ENCODE measurements around the gene PKD1.

DNA sequence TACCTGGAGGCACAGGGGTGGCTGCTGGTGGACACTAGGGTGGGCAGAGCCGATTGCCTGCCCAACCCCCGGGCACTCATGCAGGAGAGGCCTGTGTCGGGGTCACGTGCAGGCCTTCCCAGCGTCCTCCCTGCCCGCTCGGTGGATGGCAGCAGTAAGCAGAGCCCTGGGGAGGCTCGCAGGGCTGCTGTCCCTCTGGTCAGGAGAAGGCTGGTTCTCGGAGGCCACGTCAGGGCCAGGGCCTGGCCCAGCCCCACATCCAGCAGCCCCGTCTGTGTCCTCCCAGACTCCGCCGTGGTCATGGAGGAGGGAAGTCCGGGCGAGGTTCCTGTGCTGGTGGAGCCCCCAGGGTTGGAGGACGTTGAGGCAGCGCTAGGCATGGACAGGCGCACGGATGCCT is 52.3 kb downstream of the PKD1 start:
- no peak for TF ChIP-seq FOXK2 (IDR thresholded peaks at IDR 0.05)
- TF ChIP-seq HDGF (IDR thresholded peaks at IDR 0.05; ENCODE audit: borderline replicate concordance) = no peak
- TF ChIP-seq SUZ12 (IDR thresholded peaks at IDR 0.05) = no peak
- no peak for TF ChIP-seq FOXA1 (IDR thresholded peaks at IDR 0.05)
- TF ChIP-seq, protein P1, sequence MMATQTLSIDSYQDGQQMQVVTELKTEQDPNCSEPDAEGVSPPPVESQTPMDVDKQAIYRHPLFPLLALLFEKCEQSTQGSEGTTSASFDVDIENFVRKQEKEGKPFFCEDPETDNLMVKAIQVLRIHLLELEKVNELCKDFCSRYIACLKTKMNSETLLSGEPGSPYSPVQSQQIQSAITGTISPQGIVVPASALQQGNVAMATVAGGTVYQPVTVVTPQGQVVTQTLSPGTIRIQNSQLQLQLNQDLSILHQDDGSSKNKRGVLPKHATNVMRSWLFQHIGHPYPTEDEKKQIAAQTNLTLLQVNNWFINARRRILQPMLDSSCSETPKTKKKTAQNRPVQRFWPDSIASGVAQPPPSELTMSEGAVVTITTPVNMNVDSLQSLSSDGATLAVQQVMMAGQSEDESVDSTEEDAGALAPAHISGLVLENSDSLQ (IDR thresholded peaks at IDR 0.05) = no peak
- TF ChIP-seq FOXM1 (IDR thresholded peaks at IDR 0.05; ENCODE audit: borderline replicate concordance) = no peak
- no peak for TF ChIP-seq CTBP1 (IDR thresholded peaks at IDR 0.05; ENCODE audit: borderline replicate concordance)
- TF ChIP-seq SP1 (IDR thresholded peaks at IDR 0.05) = no peak
- no peak for TF ChIP-seq TARDBP (IDR thresholded peaks at IDR 0.05)
- no peak for TF ChIP-seq ARNT (IDR thresholded peaks at IDR 0.05)
- no peak for TF ChIP-seq ELF4 (IDR thresholded peaks at IDR 0.05)
- no peak for TF ChIP-seq L3MBTL2 (conservative IDR thresholded peaks at IDR 0.05)
- TF ChIP-seq NFRKB (IDR thresholded peaks at IDR 0.05) = no peak
